T-helper 2 cell treated with Interferon-gamma antibody and Interleukin-4, amounts not matched to agents 5 μg/mL and 100 μg/mL, for 36 hours (primary cell): Measurements from ENCODE around the gene PDE3B.
A peak's percentile ranks its signal among the peaks of the same experiment; 100 is the strongest.
"Not testable (repeated sequence)": the region's sequence is repeated elsewhere in the genome, so short reads cannot be mapped to it uniquely, and the experiment has no call there.

ENCODE experiments used
- DNase-seq: peaks from one replicate; pipeline ENCODE4 v3.0.0; 2021; ENCODE audit warnings: low spot score
- H3K27ac Mint-ChIP-seq: one replicate; pipeline ENCODE4 v1.8.0; 2021; ENCODE audit warnings: mild to moderate bottlenecking, mixed read lengths
- H3K27me3 Mint-ChIP-seq: one replicate; pipeline ENCODE4 v1.8.0; 2021; ENCODE audit warnings: low read depth, mixed read lengths
- H3K36me3 Mint-ChIP-seq: one replicate; pipeline ENCODE4 v1.8.0; 2021; ENCODE audit warnings: low read depth, mixed read lengths
- H3K4me1 Mint-ChIP-seq: one replicate; pipeline ENCODE4 v1.8.0; 2021; ENCODE audit warnings: low read depth, mixed read lengths
- H3K4me3 Mint-ChIP-seq: one replicate; pipeline ENCODE4 v1.8.0; 2022; ENCODE audit warnings: mild to moderate bottlenecking, moderate library complexity, mixed read lengths
- H3K9me3 Mint-ChIP-seq: one replicate; pipeline ENCODE4 v1.8.0; 2021; ENCODE audit warnings: mixed read lengths

Gene PDE3B

DNA sequence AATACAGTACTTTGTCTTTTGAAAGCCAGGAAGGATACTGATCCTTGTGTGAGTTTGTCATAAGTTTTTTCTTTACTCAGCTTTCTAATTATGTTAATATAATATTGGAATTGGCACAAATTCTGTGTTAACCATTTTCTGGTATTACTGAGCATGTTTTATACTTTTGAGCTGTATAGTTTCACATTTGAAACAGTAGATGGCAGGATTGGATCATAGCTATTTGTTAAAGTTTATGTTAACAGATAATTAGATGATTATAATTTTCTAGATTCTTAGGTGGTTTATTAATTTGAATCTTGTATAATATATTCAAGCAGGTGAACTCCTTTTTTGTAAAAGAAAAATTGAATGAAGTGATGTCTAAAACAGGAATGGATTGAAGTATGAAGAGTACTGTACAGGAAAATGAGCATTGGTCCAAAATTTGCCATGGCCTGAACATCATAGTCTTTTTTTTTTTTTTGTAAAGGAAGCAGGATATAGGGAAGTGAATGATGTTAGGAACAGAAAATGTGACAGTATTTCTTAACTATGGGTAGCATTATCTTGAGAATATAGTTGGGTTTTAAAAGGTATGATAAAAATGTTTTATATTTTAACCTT, 146.4 kb downstream of the PDE3B start:
- Mint-ChIP-seq H3K4me3 (no peak overlapping the region), H3K27ac (peak overlapping the region; percentile 19), H3K36me3 (peaks cover 40% of the 10 kb centered on the region), H3K4me1 (peaks cover 23% of the 10 kb centered on the region), H3K27me3 (no peaks in the 10 kb centered on the region), H3K9me3 (no peaks in the 10 kb centered on the region)
- no peak for DNase-seq

GRCh38 chr11:14793546-14793945, 149.9 kb downstream of the PDE3B start:
- Mint-ChIP-seq H3K4me3 (no peak overlapping the region), H3K36me3 (peaks cover 69% of the 10 kb centered on the region), H3K9me3 (peaks cover 20% of the 10 kb centered on the region), H3K4me1 (peaks cover 35% of the 10 kb centered on the region), H3K27ac (no peak overlapping the region), H3K27me3 (no peaks in the 10 kb centered on the region)
- DNase-seq, result no peak

GRCh38 chr11:14796028-14796427, 152.4 kb downstream of the PDE3B start:
- H3K36me3 Mint-ChIP-seq, result peaks cover 83% of the 10 kb centered on the region
- H3K4me3 Mint-ChIP-seq, result peak overlapping the region; percentile 7
- H3K27me3 Mint-ChIP-seq, DNase-seq: not testable (repeated sequence)
- H3K4me1 Mint-ChIP-seq, result peaks cover 31% of the 10 kb centered on the region
- peak overlapping the region; percentile 5 for H3K27ac Mint-ChIP-seq
- H3K9me3 Mint-ChIP-seq, result peaks cover 20% of the 10 kb centered on the region

DNA sequence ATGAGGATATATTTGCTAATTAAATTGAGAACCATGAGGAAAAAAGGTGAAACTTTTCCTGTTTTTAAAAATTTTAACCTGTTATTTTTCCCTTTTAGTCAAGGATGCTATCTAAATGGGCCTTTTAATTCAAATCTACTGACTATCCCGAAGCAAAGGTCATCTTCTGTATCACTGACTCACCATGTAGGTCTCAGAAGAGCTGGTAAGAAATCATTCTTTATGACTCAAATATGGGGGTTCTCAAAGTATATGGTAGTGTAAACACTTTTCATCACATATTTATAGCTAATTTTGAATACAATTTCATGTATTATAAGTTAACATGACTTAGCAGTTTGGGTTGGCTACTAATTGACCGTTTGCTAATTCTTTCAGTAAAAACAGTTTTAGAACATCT, 160.2 kb downstream of the PDE3B start:
- Mint-ChIP-seq H3K27ac (no peak overlapping the region), H3K4me3 (no peak overlapping the region)
- no peak for DNase-seq

GRCh38 chr11:14809466-14809865, 165.9 kb downstream of the PDE3B start:
- Mint-ChIP-seq H3K4me3 (no peak overlapping the region), H3K4me1 (peaks cover 10% of the 10 kb centered on the region), H3K27ac (no peak overlapping the region), H3K9me3 (peaks cover 27% of the 10 kb centered on the region), H3K27me3 (no peaks in the 10 kb centered on the region), H3K36me3 (peaks cover 78% of the 10 kb centered on the region)
- no peak for DNase-seq

More for the DNA sequence above, 160.2 kb downstream of the PDE3B start:
- Mint-ChIP-seq H3K36me3 (peaks cover 84% of the 10 kb centered on the region), H3K27me3 (no peaks in the 10 kb centered on the region), H3K4me1 (peaks cover 14% of the 10 kb centered on the region), H3K9me3 (peaks cover 21% of the 10 kb centered on the region)

DNA sequence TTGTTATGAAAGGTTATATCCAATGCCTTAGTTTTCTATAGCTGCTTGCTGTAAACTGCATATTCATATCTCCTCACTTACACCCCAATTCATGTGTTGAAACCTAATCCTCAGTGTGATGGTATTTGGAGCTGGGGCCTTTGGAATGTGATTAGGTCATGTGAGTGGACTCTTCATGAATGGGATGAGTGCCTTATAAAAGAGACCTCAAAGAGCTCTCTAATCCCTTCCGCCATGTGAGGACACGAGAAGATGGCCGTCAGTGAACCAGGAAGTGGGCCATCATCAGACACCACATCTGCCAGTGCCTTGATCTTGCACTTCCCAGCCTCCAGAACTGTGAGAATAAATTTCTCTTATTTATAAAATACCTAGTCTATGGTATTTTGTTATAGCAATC, 169.2 kb downstream of the PDE3B start:
- H3K27ac Mint-ChIP-seq, result no peak overlapping the region
- H3K9me3 Mint-ChIP-seq, result peaks cover 10% of the 10 kb centered on the region
- H3K36me3 Mint-ChIP-seq, result peaks cover 78% of the 10 kb centered on the region
- no peak for DNase-seq
- H3K4me1 Mint-ChIP-seq, result peaks cover 5% of the 10 kb centered on the region
- H3K4me3 Mint-ChIP-seq, result no peak overlapping the region
- H3K27me3 Mint-ChIP-seq, result no peaks in the 10 kb centered on the region

GRCh38 chr11:14813516-14813915, 169.9 kb downstream of the PDE3B start:
- Mint-ChIP-seq H3K4me3 (no peak overlapping the region), H3K27me3 (no peaks in the 10 kb centered on the region), H3K27ac (no peak overlapping the region), H3K4me1 (peaks cover 3% of the 10 kb centered on the region), H3K9me3 (peaks cover 6% of the 10 kb centered on the region), H3K36me3 (peaks cover 76% of the 10 kb centered on the region)
- no peak for DNase-seq

- DNase-seq, result no peak
- peaks cover 10% of the 10 kb centered on the region for H3K9me3 Mint-ChIP-seq
- H3K27me3 Mint-ChIP-seq, result no peaks in the 10 kb centered on the region
- no peak overlapping the region for H3K4me3 Mint-ChIP-seq
- H3K4me1 Mint-ChIP-seq, result peaks cover 3% of the 10 kb centered on the region
- H3K36me3 Mint-ChIP-seq, result peaks cover 84% of the 10 kb centered on the region
- no peak overlapping the region for H3K27ac Mint-ChIP-seq
These were observed 175.2 kb downstream of the PDE3B start for GRCh38 chr11:14818779-14819178.

GRCh38 chr11:14819596-14819995, 176.0 kb downstream of the PDE3B start:
- Mint-ChIP-seq H3K9me3 (peaks cover 19% of the 10 kb centered on the region), H3K36me3 (peaks cover 86% of the 10 kb centered on the region), H3K27ac (no peak overlapping the region), H3K4me1 (peaks cover 3% of the 10 kb centered on the region), H3K4me3 (no peak overlapping the region), H3K27me3 (no peaks in the 10 kb centered on the region)
- no peak for DNase-seq

- Mint-ChIP-seq H3K27me3 (no peaks in the 10 kb centered on the region), H3K36me3 (peaks cover 85% of the 10 kb centered on the region), H3K9me3 (peaks cover 33% of the 10 kb centered on the region), H3K4me1 (peaks cover 7% of the 10 kb centered on the region), H3K4me3 (no peak overlapping the region), H3K27ac (no peak overlapping the region)
- no peak for DNase-seq
These were observed 177.4 kb downstream of the PDE3B start for GRCh38 chr11:14821031-14821430.

- Mint-ChIP-seq H3K4me3 (no peak overlapping the region), H3K27ac (peak overlapping the region; percentile 57), H3K27me3 (no peaks in the 10 kb centered on the region), H3K9me3 (peaks cover 54% of the 10 kb centered on the region), H3K36me3 (peaks cover 83% of the 10 kb centered on the region), H3K4me1 (peaks cover 15% of the 10 kb centered on the region)
- no peak for DNase-seq
These were observed 183.0 kb downstream of the PDE3B start for GRCh38 chr11:14826600-14826999.

DNA sequence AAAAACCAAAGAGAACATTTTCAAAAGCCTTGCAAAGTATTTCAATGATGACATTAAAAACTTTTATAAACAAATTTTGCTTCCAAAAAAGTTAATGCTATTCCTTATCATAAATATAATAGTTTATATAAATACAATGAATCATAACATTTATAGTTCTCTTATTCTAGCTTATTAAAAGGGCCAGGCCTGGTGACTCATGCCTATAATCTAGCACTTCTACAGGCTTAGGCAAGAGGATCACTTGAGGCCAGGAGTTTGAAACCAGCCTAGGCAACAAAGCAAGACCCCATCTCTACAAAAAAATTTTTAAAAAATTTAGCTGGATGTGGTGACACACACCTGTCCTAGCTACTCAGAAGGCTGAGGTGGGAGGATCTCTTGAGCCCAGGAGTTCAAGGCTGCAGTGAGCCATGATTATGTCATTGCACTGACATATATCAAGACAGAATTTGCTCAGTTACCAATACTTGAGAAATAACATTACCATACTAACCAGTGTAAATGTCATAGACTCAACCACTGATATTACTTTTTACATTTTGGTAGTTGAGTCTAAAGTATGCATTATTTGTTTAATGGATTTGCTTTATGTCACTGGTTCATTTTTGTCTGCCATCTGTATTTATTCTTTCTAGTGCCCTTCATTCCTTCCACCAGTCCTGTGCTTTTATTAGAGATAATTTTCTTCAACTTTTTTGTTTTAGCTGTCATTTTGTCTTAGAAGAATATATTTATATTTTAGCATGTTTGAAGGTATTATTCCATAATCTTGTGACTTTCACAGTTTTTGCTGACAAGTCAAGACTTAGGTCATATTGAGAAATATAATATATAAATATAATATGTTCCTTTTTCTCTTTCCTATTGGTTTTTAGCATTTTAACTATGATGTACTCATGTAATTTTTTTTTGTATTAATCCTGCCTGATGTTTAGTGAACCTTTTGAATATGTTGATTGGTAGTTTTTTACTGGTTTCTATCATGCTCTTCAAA, 192.2 kb downstream of the PDE3B start:
- DNase-seq, result no peak
- Mint-ChIP-seq H3K4me3 (no peak overlapping the region), H3K27ac (no peak overlapping the region), H3K36me3 (peaks cover 66% of the 10 kb centered on the region), H3K27me3 (no peaks in the 10 kb centered on the region), H3K9me3 (peaks cover 10% of the 10 kb centered on the region), H3K4me1 (no peaks in the 10 kb centered on the region)

GRCh38 chr11:14842002-14842401, 198.4 kb downstream of the PDE3B start:
- no peak for DNase-seq
- H3K27me3 Mint-ChIP-seq, result no peaks in the 10 kb centered on the region
- peaks cover 79% of the 10 kb centered on the region for H3K36me3 Mint-ChIP-seq
- H3K4me1 Mint-ChIP-seq, result no peaks in the 10 kb centered on the region
- no peak overlapping the region for H3K4me3 Mint-ChIP-seq
- H3K9me3 Mint-ChIP-seq, result peaks cover 16% of the 10 kb centered on the region
- H3K27ac Mint-ChIP-seq, result no peak overlapping the region

DNA sequence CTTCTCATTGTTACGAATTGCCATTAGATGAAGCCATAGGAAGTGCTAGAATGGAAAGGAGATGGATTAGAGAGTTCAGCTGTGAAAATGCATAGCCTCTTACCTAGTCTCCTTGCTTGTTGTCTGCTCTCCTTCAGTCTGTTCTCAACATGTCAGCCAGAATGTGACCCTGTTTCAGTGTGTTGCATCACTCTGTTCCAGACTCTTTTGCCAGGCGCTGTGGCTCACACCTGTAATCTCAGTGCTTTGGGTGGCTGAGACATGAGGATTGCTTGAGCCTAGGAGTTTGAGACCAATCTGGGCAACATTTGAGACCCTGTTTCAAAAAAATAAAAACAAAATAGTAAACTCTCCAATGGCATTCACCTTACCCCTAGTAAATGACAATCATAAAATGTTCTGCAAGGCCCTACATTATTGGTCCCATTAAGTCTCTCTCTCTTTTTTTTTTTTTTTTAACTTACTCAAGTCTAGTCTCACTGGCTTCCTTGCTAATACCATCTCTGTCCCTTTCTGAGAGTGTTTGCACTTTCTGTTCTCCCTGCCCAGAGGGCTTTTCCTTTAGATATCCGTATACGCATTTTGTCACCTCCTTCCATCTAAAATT, 209.1 kb downstream of the PDE3B start:
- H3K36me3 Mint-ChIP-seq, result peaks cover 71% of the 10 kb centered on the region
- peaks cover 22% of the 10 kb centered on the region for H3K9me3 Mint-ChIP-seq
- H3K4me3 Mint-ChIP-seq, result no peak overlapping the region
- no peaks in the 10 kb centered on the region for H3K27me3 Mint-ChIP-seq
- no peak for DNase-seq
- H3K4me1 Mint-ChIP-seq, result peaks cover 4% of the 10 kb centered on the region
- H3K27ac Mint-ChIP-seq, result no peak overlapping the region
